Stimulated activated CD4-positive, alpha-beta T cell treated with anti-CD3 and anti-CD28 coated beads, Interleukin-2, amount 100 ng/mL, for 48 hours (primary cell): ENCODE results near the gene MAP6.

ENCODE experiments used
- DNase-seq, 2 donors: peaks; one replicate each; pipeline ENCODE4 v3.0.0-alpha.2; 2020

The MAP6 gene

GRCh38 chr11:75665990-75666389, 2.8 kb downstream of the MAP6 start:
- DNase-seq, result no peak

GRCh38 chr11:75665126-75665525, 3.7 kb downstream of the MAP6 start:
- DNase-seq, result no peak

GRCh38 chr11:75664389-75664788, 4.4 kb downstream of the MAP6 start:
- no peak for DNase-seq

GRCh38 chr11:75663808-75664207, 5.0 kb downstream of the MAP6 start:
- DNase-seq, result no peak

GRCh38 chr11:75659836-75660235, 9.0 kb downstream of the MAP6 start:
- DNase-seq, result no peak

- DNase-seq, result no peak
Measured at GRCh38 chr11:75656044-75656727, 12.7 kb downstream of the MAP6 start.

GRCh38 chr11:75655605-75656004, 13.2 kb downstream of the MAP6 start:
- no peak for DNase-seq

GRCh38 chr11:75654314-75654713, 14.5 kb downstream of the MAP6 start:
- no peak for DNase-seq

- no peak for DNase-seq
Measured at GRCh38 chr11:75653532-75653931, 15.3 kb downstream of the MAP6 start.

- no peak for DNase-seq
Measured at GRCh38 chr11:75652936-75653335, 15.9 kb downstream of the MAP6 start.

GRCh38 chr11:75651218-75651617, 17.6 kb downstream of the MAP6 start:
- no peak for DNase-seq

GRCh38 chr11:75650167-75650723, 18.6 kb downstream of the MAP6 start:
- no peak for DNase-seq

GRCh38 chr11:75644946-75645345, 23.9 kb downstream of the MAP6 start:
- DNase-seq, result no peak

- no peak for DNase-seq
Measured at GRCh38 chr11:75644370-75644769, 24.5 kb downstream of the MAP6 start.

GRCh38 chr11:75642402-75643113, 26.3 kb downstream of the MAP6 start:
- no peak for DNase-seq

- no peak for DNase-seq
Measured at GRCh38 chr11:75639762-75640181, 29.1 kb downstream of the MAP6 start.

- no peak for DNase-seq
Measured at GRCh38 chr11:75637998-75638397, 30.8 kb downstream of the MAP6 start.

- no peak for DNase-seq
Measured at GRCh38 chr11:75635066-75635862, 33.6 kb downstream of the MAP6 start.

GRCh38 chr11:75633409-75634066, 35.3 kb downstream of the MAP6 start:
- no peak for DNase-seq

GRCh38 chr11:75632962-75633361, 35.9 kb downstream of the MAP6 start:
- DNase-seq, result no peak

GRCh38 chr11:75632450-75632849, 36.4 kb downstream of the MAP6 start:
- no peak for DNase-seq

GRCh38 chr11:75631086-75631730, 37.6 kb downstream of the MAP6 start:
- DNase-seq, result no peak
